Breast epithelium (tissue), 3 donors: Measurements from ENCODE around the gene SERAC1.

Source experiments
- CTCF ChIP-seq, 3 donors: fragments of 450-650 bp; IDR thresholded peaks; one replicate each; pipeline ENCODE4 v1.5.1; 2016 to 2017; ENCODE audit warnings: antibody characterized with exemption in 3 of 3, mild to moderate bottlenecking in 3 of 3, moderate library complexity in 3 of 3
- POLR2A ChIP-seq: fragments of 450-650 bp; IDR thresholded peaks from one replicate; pipeline ENCODE4 v1.6.1; 2016; ENCODE audit warnings: antibody characterized with exemption, mild to moderate bottlenecking, moderate library complexity
- POLR2AphosphoS5 ChIP-seq, 3 donors: sonication (generic); formaldehyde crosslinking; IDR thresholded peaks; one replicate each; pipeline ENCODE4 v1.6.1; 2017; ENCODE audit warnings: antibody characterized with exemption in 3 of 3

GRCh38 chr6:158174514-158174913 is 6.5 kb upstream of the SERAC1 start:
- TF ChIP-seq POLR2A = no peak
- TF ChIP-seq POLR2AphosphoS5 (IDR thresholded peaks at IDR 0.05) = no peak
- no peak for TF ChIP-seq CTCF (IDR thresholded peaks at IDR 0.05)
